Breast epithelium (tissue), 3 donors: Measurements from ENCODE around the gene CHSY1.

Experiments used
- POLR2A ChIP-seq: fragments of 450-650 bp; IDR thresholded peaks from one replicate; pipeline ENCODE4 v1.6.1; 2016; ENCODE audit warnings: antibody characterized with exemption, mild to moderate bottlenecking, moderate library complexity
- TF ChIP-seq, protein P1 (sequence below), 3 donors: fragments of 450-650 bp; IDR thresholded peaks; one replicate each; pipeline ENCODE4 v1.5.1; 2016 to 2017; ENCODE audit warnings: antibody characterized with exemption in 3 of 3, mild to moderate bottlenecking in 3 of 3, moderate library complexity in 3 of 3

DNA sequence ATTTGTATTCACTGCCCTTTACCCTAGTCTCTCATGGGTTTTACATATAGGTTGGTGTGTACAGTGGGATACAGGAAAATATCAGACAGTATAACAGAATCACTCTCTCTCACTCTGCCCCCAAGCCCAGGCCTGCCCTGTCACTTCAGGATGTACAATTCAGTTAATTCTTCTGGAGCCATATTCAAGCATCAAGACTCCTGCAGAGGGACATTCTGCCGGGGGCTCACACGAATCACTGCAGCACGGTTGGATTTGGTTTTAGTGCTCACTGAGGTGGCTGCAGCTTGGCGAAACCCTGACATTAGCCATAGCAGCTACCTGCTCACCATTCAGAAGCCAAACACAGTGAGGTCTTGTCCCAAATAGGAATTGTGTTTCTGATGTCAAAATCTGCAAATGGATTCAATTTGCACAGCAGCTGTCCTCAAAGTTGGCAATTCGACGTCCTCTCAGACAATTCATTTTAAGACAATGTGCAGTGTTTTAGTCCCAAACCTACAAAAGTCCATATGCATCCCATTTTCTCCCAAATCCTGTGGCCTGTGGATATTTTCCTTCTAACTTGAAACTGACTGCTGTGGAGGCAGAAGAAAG lies 82.9 kb downstream of the CHSY1 start:
- TF ChIP-seq POLR2A = no peak
- TF ChIP-seq, protein P1, sequence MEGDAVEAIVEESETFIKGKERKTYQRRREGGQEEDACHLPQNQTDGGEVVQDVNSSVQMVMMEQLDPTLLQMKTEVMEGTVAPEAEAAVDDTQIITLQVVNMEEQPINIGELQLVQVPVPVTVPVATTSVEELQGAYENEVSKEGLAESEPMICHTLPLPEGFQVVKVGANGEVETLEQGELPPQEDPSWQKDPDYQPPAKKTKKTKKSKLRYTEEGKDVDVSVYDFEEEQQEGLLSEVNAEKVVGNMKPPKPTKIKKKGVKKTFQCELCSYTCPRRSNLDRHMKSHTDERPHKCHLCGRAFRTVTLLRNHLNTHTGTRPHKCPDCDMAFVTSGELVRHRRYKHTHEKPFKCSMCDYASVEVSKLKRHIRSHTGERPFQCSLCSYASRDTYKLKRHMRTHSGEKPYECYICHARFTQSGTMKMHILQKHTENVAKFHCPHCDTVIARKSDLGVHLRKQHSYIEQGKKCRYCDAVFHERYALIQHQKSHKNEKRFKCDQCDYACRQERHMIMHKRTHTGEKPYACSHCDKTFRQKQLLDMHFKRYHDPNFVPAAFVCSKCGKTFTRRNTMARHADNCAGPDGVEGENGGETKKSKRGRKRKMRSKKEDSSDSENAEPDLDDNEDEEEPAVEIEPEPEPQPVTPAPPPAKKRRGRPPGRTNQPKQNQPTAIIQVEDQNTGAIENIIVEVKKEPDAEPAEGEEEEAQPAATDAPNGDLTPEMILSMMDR (IDR thresholded peaks at IDR 0.05) = no peak
